GM18868 (cell line): ENCODE results near the gene ADAMTS14.

Experiments used
- ATAC-seq: cut with Tn5 transposase; IDR thresholded peaks from one replicate; pipeline ENCODE4 v1.9.1; 2021; ENCODE audit warnings: mild to moderate bottlenecking, moderate library complexity; ENCODE audit not compliant: unreplicated experiment

Gene ADAMTS14

GRCh38 chr10:70726909-70727495 is 54.7 kb downstream of the ADAMTS14 start:
- no peak for ATAC-seq

- no peak for ATAC-seq
These were observed 56.0 kb downstream of the ADAMTS14 start for GRCh38 chr10:70728328-70728727.

- no peak for ATAC-seq
These were observed 57.6 kb downstream of the ADAMTS14 start for GRCh38 chr10:70729763-70730357.

- no peak for ATAC-seq
These were observed 58.6 kb downstream of the ADAMTS14 start for GRCh38 chr10:70730955-70731354.

- ATAC-seq: no peak
These were observed 60.3 kb downstream of the ADAMTS14 start for GRCh38 chr10:70732569-70732968.

- no peak for ATAC-seq
These were observed 60.7 kb downstream of the ADAMTS14 start for GRCh38 chr10:70733051-70733450.

GRCh38 chr10:70735161-70735560 is 62.9 kb downstream of the ADAMTS14 start:
- ATAC-seq: no peak

- ATAC-seq: no peak
These were observed 64.2 kb downstream of the ADAMTS14 start for GRCh38 chr10:70736525-70736924.

- no peak for ATAC-seq
These were observed 64.9 kb downstream of the ADAMTS14 start for GRCh38 chr10:70737250-70737649.

GRCh38 chr10:70738006-70738760 is 65.9 kb downstream of the ADAMTS14 start:
- no peak for ATAC-seq

GRCh38 chr10:70738761-70739121 is 66.4 kb downstream of the ADAMTS14 start:
- no peak for ATAC-seq

GRCh38 chr10:70740406-70741288 is 68.3 kb downstream of the ADAMTS14 start:
- ATAC-seq: no peak

GRCh38 chr10:70742537-70743429 is 70.5 kb downstream of the ADAMTS14 start:
- no peak for ATAC-seq

- no peak for ATAC-seq
These were observed 71.1 kb downstream of the ADAMTS14 start for GRCh38 chr10:70743430-70743788.

GRCh38 chr10:70743879-70744278 is 71.6 kb downstream of the ADAMTS14 start:
- no peak for ATAC-seq

GRCh38 chr10:70744617-70745143 is 72.4 kb downstream of the ADAMTS14 start:
- ATAC-seq: no peak

GRCh38 chr10:70745555-70745954 is 73.2 kb downstream of the ADAMTS14 start:
- no peak for ATAC-seq

- no peak for ATAC-seq
These were observed 75.1 kb downstream of the ADAMTS14 start for GRCh38 chr10:70747192-70747965.

- no peak for ATAC-seq
These were observed 76.0 kb downstream of the ADAMTS14 start for GRCh38 chr10:70748305-70748704.
